ENCODE data around the gene CWC22.
"Not testable (repeated sequence)": the region's sequence is repeated elsewhere in the genome, so short reads cannot be mapped to it uniquely, and the experiment has no call there.

CWC22 gene

DNA sequence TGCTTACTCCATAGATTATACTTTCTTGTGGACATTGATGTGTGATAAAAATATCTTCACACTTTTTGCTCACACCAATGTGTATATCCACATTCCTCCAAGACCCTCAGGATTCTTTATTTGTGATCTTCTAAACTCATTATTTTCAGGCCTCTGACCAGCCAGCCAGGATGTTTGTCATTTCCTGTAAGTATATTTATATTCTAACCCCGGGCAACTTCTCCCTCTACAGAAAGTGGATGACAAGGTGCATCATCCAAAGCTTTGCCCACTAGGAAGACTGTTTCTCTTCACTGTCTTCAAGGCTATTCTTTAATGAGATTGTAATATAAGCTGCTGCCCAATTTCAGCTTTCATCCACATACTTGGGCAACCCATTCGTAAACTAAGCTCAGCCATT is 3.6 kb upstream of the CWC22 start:
- Histone ChIP-seq H4K20me1 (ENCODE audit: insufficient read depth, low read length) (no peaks in the 10 kb centered on the region), H2AFZ (ENCODE audit: low read length) (peak overlapping the region; percentile 58), H3F3A (ENCODE audit: insufficient read depth, low read length) (no peaks in the 10 kb centered on the region), H3K79me2 (ENCODE audit: low read length) (peaks cover 13% of the 10 kb centered on the region), H3K9ac (ENCODE audit: low read length) (no peak overlapping the region), H3K4me1 (ENCODE audit: low read length) (peaks cover 21% of the 10 kb centered on the region), H3K9me2 (replicated peaks; ENCODE audit: insufficient read depth, low read length) (no peaks in the 10 kb centered on the region), H3K36me3 (replicated peaks; ENCODE audit: insufficient read depth, low read length) (no peaks in the 10 kb centered on the region), H3K4me2 (ENCODE audit: low read depth, low read length) (peak overlapping the region; percentile 31), H3K27ac (ENCODE audit: low read length) (peak overlapping the region; percentile 14; the same call in 1 of the 2 replicates), H3K4me3 (ENCODE audit: low read length) (no peak overlapping the region), H3K27me3 (replicated peaks; ENCODE audit: insufficient read depth, low read length) (no peaks in the 10 kb centered on the region), H3K9me3 (replicated peaks; ENCODE audit: insufficient read depth, low read length) (no peaks in the 10 kb centered on the region)
- DNase-seq: peak; percentile 46
- TF ChIP-seq, protein P1, sequence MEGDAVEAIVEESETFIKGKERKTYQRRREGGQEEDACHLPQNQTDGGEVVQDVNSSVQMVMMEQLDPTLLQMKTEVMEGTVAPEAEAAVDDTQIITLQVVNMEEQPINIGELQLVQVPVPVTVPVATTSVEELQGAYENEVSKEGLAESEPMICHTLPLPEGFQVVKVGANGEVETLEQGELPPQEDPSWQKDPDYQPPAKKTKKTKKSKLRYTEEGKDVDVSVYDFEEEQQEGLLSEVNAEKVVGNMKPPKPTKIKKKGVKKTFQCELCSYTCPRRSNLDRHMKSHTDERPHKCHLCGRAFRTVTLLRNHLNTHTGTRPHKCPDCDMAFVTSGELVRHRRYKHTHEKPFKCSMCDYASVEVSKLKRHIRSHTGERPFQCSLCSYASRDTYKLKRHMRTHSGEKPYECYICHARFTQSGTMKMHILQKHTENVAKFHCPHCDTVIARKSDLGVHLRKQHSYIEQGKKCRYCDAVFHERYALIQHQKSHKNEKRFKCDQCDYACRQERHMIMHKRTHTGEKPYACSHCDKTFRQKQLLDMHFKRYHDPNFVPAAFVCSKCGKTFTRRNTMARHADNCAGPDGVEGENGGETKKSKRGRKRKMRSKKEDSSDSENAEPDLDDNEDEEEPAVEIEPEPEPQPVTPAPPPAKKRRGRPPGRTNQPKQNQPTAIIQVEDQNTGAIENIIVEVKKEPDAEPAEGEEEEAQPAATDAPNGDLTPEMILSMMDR (IDR thresholded peaks at IDR 0.05; ENCODE audit: low read length): no peak
- TF ChIP-seq EZH2 (optimal IDR thresholded peaks at IDR 0.05; ENCODE audit: low read depth, low read length) (no peak), EZH2phosphoT487 (IDR thresholded peaks at IDR 0.05; ENCODE audit: low read length) (no peak)

DNA sequence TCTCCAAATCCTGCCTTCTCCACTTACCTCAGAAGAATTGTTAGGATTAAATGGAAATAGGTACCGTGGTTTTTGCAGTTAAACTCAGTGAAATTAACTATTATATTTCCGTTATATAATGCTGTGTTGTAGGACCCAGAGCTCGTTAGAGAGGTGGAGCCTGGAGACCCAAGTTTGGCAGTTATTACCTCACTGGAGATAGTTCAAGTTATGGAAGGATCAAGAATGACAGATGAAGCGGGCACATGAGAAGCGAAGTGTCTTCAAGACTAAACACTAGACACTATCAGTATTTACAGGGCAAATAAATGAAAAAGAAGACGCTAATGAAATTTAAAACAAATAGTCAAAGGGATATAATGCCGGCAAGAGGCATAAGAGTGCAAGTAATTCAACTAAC is 866 bp downstream of the CWC22 start:
- Histone ChIP-seq H3K4me3 (ENCODE audit: low read length) (peak overlapping the region; percentile 82), H3K9me3 (replicated peaks; ENCODE audit: insufficient read depth, low read length) (no peaks in the 10 kb centered on the region), H3K27me3 (replicated peaks; ENCODE audit: insufficient read depth, low read length) (no peaks in the 10 kb centered on the region), H3K27ac (ENCODE audit: low read length) (peak overlapping the region; percentile 59; the same call in 1 of the 2 replicates), H3K79me2 (ENCODE audit: low read length) (peaks cover 56% of the 10 kb centered on the region), H3K4me2 (ENCODE audit: low read depth, low read length) (peak overlapping the region; percentile 84), H3F3A (ENCODE audit: insufficient read depth, low read length) (no peaks in the 10 kb centered on the region), H3K36me3 (replicated peaks; ENCODE audit: insufficient read depth, low read length) (no peaks in the 10 kb centered on the region), H3K9me2 (replicated peaks; ENCODE audit: insufficient read depth, low read length) (no peaks in the 10 kb centered on the region), H3K4me1 (ENCODE audit: low read length) (peaks cover 21% of the 10 kb centered on the region), H2AFZ (ENCODE audit: low read length) (peak overlapping the region; percentile 74), H3K9ac (ENCODE audit: low read length) (peak overlapping the region; percentile 84), H4K20me1 (ENCODE audit: insufficient read depth, low read length) (no peaks in the 10 kb centered on the region)
- no peak for DNase-seq
- TF ChIP-seq, protein P1 (IDR thresholded peaks at IDR 0.05; ENCODE audit: low read length): no peak
- TF ChIP-seq EZH2phosphoT487 (IDR thresholded peaks at IDR 0.05; ENCODE audit: low read length): no peak
- TF ChIP-seq EZH2 (optimal IDR thresholded peaks at IDR 0.05; ENCODE audit: low read depth, low read length): no peak

DNA sequence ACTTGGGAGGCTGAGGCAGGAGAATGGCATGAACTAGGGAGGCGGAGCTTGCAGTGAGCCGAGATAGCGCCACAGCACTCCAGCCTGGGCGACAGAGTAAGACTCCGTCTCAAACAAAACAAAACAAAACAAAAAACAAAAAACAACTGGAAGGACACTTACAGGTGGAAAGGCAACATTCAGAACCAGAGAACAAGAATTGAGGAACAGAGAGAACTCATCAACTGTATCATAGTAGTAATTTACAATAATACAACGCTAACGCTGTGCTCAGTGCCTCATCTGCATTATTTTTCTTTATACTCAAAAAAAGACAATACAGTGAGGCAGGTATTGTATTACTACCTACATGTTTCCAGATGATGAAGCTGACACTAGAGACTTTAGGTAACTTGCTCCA is 1.6 kb downstream of the CWC22 start:
- peak overlapping the region; percentile 82; the same call in 1 of the 2 replicates for H3K4me3 ChIP-seq (ENCODE audit: low read length)
- H3K9ac ChIP-seq (ENCODE audit: low read length); H3K27me3 ChIP-seq (replicated peaks; ENCODE audit: insufficient read depth, low read length); H3K27ac ChIP-seq (ENCODE audit: low read length); H3K9me3 ChIP-seq (replicated peaks; ENCODE audit: insufficient read depth, low read length); H3K9me2 ChIP-seq (replicated peaks; ENCODE audit: insufficient read depth, low read length); H2AFZ ChIP-seq (ENCODE audit: low read length); DNase-seq; H3F3A ChIP-seq (ENCODE audit: insufficient read depth, low read length); H3K36me3 ChIP-seq (replicated peaks; ENCODE audit: insufficient read depth, low read length); H4K20me1 ChIP-seq (ENCODE audit: insufficient read depth, low read length): not testable (repeated sequence)
- peaks cover 61% of the 10 kb centered on the region for H3K79me2 ChIP-seq (ENCODE audit: low read length)
- H3K4me2 ChIP-seq (ENCODE audit: low read depth, low read length): peak overlapping the region; percentile 84
- peaks cover 13% of the 10 kb centered on the region for H3K4me1 ChIP-seq (ENCODE audit: low read length)

DNA sequence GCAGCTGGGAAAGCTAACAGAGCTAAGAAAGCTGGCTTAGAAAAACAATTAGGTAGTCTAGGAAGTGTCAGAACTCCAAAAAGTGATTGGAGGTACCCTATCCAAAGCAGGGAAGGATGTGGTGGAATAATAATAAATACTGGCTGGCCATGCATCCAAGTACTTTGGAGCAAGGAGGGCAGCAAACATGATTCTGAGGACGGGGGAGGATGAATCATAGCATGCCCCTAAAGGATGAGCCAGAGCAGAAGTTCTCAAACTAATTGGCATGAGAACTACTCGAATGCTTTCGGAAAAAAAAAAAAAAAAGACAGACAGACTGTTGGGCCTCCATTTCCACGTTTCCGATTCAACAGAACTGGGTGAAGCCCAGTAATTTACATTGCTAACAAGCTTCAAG is 2.4 kb downstream of the CWC22 start:
- Histone ChIP-seq H3K9me2 (replicated peaks; ENCODE audit: insufficient read depth, low read length) (no peaks in the 10 kb centered on the region), H3K9ac (ENCODE audit: low read length) (no peak overlapping the region), H3K36me3 (replicated peaks; ENCODE audit: insufficient read depth, low read length) (no peaks in the 10 kb centered on the region), H3F3A (ENCODE audit: insufficient read depth, low read length) (no peaks in the 10 kb centered on the region), H3K4me3 (ENCODE audit: low read length) (no peak overlapping the region), H4K20me1 (ENCODE audit: insufficient read depth, low read length) (no peaks in the 10 kb centered on the region), H3K9me3 (replicated peaks; ENCODE audit: insufficient read depth, low read length) (no peaks in the 10 kb centered on the region), H3K27me3 (replicated peaks; ENCODE audit: insufficient read depth, low read length) (no peaks in the 10 kb centered on the region), H3K27ac (ENCODE audit: low read length) (no peak overlapping the region), H2AFZ (ENCODE audit: low read length) (no peak overlapping the region), H3K4me1 (ENCODE audit: low read length) (peaks cover 8% of the 10 kb centered on the region), H3K79me2 (ENCODE audit: low read length) (peaks cover 68% of the 10 kb centered on the region), H3K4me2 (ENCODE audit: low read depth, low read length) (no peak overlapping the region)
- TF ChIP-seq, protein P1 (IDR thresholded peaks at IDR 0.05; ENCODE audit: low read length): no peak
- TF ChIP-seq EZH2 (optimal IDR thresholded peaks at IDR 0.05; ENCODE audit: low read depth, low read length) (no peak), EZH2phosphoT487 (IDR thresholded peaks at IDR 0.05; ENCODE audit: low read length) (no peak)
- no peak for DNase-seq

Measured in MM.1S (cell line).